Fibroblast of lung (primary cell): ENCODE data around the gene CTSW.

Source experiments
- EZH2 ChIP-seq: IDR thresholded peaks from 2 replicates; pipeline ENCODE4 v1.5.1; 2012; ENCODE audit warnings: low read length, control low read depth, mild to moderate bottlenecking; ENCODE audit errors: missing control alignments
- TF ChIP-seq, protein P1 (sequence below), 2 donors: IDR thresholded peaks in 1 of 2; conservative IDR thresholded peaks in 1 of 2; 1 replicate in 1 of 2; 2 replicates in 1 of 2; pipeline ENCODE4 v1.5.1; 2011 to 2012; ENCODE audit warnings: low read length in 2 of 2, control low read depth in 1 of 2, inconsistent platforms in 1 of 2, low read depth in 1 of 2, mild to moderate bottlenecking in 1 of 2

DNA sequence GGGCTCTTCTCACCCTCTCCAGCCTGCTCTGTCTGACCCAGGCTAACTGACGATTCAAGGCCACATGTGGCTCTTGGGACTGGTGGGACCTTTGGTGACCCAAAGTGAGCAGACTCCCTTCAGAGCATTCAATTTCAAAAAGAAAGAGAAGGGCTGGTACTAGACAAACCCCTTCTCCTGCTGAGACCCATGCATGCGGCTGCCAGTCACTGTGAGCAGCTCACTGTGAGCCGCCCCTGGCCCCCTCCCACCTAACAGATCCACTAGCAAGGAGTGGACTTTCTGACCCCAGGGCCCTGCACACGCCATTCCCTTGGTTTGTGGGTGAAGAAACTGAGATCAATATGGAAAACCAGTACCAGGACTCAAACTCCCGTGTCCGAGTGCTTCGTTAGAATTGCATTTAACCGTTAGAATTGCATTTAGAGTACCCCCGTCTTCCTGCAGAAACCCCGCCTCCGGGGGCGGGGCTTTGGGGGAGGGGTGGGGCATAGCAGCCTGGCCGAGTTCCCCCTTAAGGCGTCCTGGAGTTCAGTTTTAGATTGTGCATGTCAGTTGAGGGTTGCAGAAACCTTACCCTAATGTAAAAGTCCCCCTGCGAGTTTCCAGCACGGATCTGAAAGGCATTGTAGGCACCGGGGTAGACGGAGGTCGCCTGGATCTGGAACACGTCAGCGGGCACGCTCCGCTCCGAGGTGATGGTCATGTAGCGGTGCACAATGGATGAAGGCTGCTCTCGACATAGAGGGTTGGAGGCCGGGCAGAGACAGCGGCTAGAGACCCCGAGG lies 12.2 kb upstream of the CTSW start:
- TF ChIP-seq, protein P1, sequence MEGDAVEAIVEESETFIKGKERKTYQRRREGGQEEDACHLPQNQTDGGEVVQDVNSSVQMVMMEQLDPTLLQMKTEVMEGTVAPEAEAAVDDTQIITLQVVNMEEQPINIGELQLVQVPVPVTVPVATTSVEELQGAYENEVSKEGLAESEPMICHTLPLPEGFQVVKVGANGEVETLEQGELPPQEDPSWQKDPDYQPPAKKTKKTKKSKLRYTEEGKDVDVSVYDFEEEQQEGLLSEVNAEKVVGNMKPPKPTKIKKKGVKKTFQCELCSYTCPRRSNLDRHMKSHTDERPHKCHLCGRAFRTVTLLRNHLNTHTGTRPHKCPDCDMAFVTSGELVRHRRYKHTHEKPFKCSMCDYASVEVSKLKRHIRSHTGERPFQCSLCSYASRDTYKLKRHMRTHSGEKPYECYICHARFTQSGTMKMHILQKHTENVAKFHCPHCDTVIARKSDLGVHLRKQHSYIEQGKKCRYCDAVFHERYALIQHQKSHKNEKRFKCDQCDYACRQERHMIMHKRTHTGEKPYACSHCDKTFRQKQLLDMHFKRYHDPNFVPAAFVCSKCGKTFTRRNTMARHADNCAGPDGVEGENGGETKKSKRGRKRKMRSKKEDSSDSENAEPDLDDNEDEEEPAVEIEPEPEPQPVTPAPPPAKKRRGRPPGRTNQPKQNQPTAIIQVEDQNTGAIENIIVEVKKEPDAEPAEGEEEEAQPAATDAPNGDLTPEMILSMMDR (conservative IDR thresholded peaks at IDR 0.05 in 1 of 2, IDR thresholded peaks at IDR 0.05 in 1 of 2; ENCODE audit: low read depth in 1 of 2, low read length in 2 of 2), result no peak
- no peak for TF ChIP-seq EZH2
